ENCODE results near the gene TIMM8B.
"Not testable (repeated sequence)": the region's sequence is repeated elsewhere in the genome, so short reads cannot be mapped to it uniquely, and the experiment has no call there.

TIMM8B gene

DNA sequence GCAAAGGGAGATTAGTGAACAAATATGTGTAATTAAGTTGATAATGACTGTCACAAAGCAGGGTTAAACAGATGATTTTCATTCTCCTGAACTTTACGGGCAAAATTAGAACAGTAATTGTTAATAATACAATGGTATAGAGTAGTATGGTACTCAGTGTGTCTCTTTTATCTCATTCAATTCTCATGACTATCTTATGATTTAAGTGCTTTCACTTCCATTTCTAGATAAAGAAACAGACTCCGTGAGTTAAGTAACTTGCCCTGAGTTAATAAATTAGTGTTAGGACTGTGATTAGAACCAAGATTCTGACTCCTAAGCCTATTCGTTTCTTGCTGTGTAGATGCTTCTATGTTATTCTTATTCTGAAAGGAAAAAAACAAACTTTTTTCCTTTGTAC is 34.8 kb downstream of the TIMM8B start:
- no peak overlapping the region for H3K9ac ChIP-seq (ENCODE audit: low read depth, low read length, poor library complexity, severe bottlenecking)
- no peak overlapping the region for H3K4me2 ChIP-seq (ENCODE audit: low read depth, low read length, poor library complexity, severe bottlenecking)
- no peaks in the 10 kb centered on the region for H4K20me1 ChIP-seq (ENCODE audit: insufficient read depth, low read length, poor library complexity, severe bottlenecking)
- no peaks in the 10 kb centered on the region for H3K9me2 ChIP-seq (replicated peaks; ENCODE audit: low read depth, low read length)
- no peaks in the 10 kb centered on the region for H3K27me3 ChIP-seq (ENCODE audit: insufficient read depth, low read length, poor library complexity, severe bottlenecking)
- 0 out of 2 replicates have a peak, but pooled peaks cover 7% of the 10 kb centered on the region for H3K79me2 ChIP-seq (ENCODE audit: insufficient read depth, low read length)
- TF ChIP-seq EZH2phosphoT487 (IDR thresholded peaks at IDR 0.05; ENCODE audit: borderline replicate concordance), result no peak
- TF ChIP-seq, protein P1, sequence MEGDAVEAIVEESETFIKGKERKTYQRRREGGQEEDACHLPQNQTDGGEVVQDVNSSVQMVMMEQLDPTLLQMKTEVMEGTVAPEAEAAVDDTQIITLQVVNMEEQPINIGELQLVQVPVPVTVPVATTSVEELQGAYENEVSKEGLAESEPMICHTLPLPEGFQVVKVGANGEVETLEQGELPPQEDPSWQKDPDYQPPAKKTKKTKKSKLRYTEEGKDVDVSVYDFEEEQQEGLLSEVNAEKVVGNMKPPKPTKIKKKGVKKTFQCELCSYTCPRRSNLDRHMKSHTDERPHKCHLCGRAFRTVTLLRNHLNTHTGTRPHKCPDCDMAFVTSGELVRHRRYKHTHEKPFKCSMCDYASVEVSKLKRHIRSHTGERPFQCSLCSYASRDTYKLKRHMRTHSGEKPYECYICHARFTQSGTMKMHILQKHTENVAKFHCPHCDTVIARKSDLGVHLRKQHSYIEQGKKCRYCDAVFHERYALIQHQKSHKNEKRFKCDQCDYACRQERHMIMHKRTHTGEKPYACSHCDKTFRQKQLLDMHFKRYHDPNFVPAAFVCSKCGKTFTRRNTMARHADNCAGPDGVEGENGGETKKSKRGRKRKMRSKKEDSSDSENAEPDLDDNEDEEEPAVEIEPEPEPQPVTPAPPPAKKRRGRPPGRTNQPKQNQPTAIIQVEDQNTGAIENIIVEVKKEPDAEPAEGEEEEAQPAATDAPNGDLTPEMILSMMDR (conservative IDR thresholded peaks at IDR 0.05; ENCODE audit: low read length), result no peak
- peaks cover 58% of the 10 kb centered on the region for H3K36me3 ChIP-seq (ENCODE audit: insufficient read depth, low read length)
- H2AFZ ChIP-seq (ENCODE audit: low read length), result no peak overlapping the region
- no peak overlapping the region for H3K4me3 ChIP-seq (ENCODE audit: low read length, poor library complexity, severe bottlenecking)
- H3K4me1 ChIP-seq (ENCODE audit: insufficient read depth, low read length, poor library complexity, severe bottlenecking), result no peaks in the 10 kb centered on the region
- H3K9me3 ChIP-seq (ENCODE audit: insufficient read depth, low read depth, low read length), result no peaks in the 10 kb centered on the region
- H3F3A ChIP-seq (ENCODE audit: low read depth), result no peaks in the 10 kb centered on the region

DNA sequence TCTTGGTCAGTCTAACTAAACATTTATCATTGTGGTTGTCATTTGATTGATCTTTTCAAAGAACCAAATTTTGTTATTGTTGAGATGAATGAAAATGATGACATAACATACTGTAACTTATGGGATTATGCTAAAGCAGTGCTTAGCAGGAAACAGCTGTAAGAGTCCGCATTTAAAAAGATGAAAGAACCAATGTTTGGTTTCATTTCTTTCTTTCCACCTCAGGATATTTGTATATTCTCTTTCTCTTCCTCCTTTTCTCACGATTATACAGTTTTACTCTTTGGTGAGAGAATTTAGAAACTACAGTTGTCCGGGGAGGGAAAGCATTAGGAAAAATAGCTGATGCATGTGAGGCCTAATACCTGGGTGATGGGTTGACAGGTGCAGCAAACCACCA is 35.8 kb downstream of the TIMM8B start:
- Histone ChIP-seq H3K9ac (ENCODE audit: low read depth, low read length, poor library complexity, severe bottlenecking) (no peak overlapping the region), H3F3A (ENCODE audit: low read depth) (no peaks in the 10 kb centered on the region), H2AFZ (ENCODE audit: low read length) (no peak overlapping the region), H4K20me1 (ENCODE audit: insufficient read depth, low read length, poor library complexity, severe bottlenecking) (no peaks in the 10 kb centered on the region), H3K9me2 (replicated peaks; ENCODE audit: low read depth, low read length) (no peaks in the 10 kb centered on the region), H3K27me3 (ENCODE audit: insufficient read depth, low read length, poor library complexity, severe bottlenecking) (no peaks in the 10 kb centered on the region), H3K4me1 (ENCODE audit: insufficient read depth, low read length, poor library complexity, severe bottlenecking) (no peaks in the 10 kb centered on the region), H3K79me2 (ENCODE audit: insufficient read depth, low read length) (0 out of 2 replicates have a peak, but pooled peaks cover 7% of the 10 kb centered on the region), H3K9me3 (ENCODE audit: insufficient read depth, low read depth, low read length) (no peaks in the 10 kb centered on the region), H3K4me3 (ENCODE audit: low read length, poor library complexity, severe bottlenecking) (no peak overlapping the region), H3K4me2 (ENCODE audit: low read depth, low read length, poor library complexity, severe bottlenecking) (no peak overlapping the region), H3K36me3 (ENCODE audit: insufficient read depth, low read length) (peaks cover 56% of the 10 kb centered on the region)
- TF ChIP-seq, protein P1 (conservative IDR thresholded peaks at IDR 0.05; ENCODE audit: low read length), result no peak
- no peak for TF ChIP-seq EZH2phosphoT487 (IDR thresholded peaks at IDR 0.05; ENCODE audit: borderline replicate concordance)

DNA sequence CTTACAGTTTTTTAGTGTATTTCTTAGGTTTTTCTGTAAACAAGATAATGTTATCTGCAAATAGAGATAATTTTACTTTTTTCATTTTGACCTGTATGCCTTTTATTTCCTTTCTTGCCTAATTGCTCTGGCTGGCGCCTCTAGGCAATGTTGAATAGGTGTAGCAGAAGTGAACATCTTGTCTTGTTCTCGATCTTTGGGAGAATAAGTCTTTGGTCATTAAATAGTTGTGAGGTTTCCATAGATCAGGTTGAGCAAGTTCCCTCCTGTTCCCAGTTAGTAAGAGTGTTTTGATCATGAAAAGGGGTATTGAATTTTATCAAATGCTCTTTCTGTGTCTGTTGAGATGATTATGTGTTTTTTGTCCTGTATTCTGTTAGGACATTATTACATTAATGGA is 36.8 kb downstream of the TIMM8B start:
- TF ChIP-seq, protein P1 (conservative IDR thresholded peaks at IDR 0.05; ENCODE audit: low read length), result no peak
- no peak for TF ChIP-seq EZH2phosphoT487 (IDR thresholded peaks at IDR 0.05; ENCODE audit: borderline replicate concordance)
- Histone ChIP-seq H3K36me3 (ENCODE audit: insufficient read depth, low read length) (peaks cover 63% of the 10 kb centered on the region), H4K20me1 (ENCODE audit: insufficient read depth, low read length, poor library complexity, severe bottlenecking) (no peaks in the 10 kb centered on the region), H2AFZ (ENCODE audit: low read length) (no peak overlapping the region), H3K9ac (ENCODE audit: low read depth, low read length, poor library complexity, severe bottlenecking) (no peak overlapping the region), H3K9me2 (replicated peaks; ENCODE audit: low read depth, low read length) (no peaks in the 10 kb centered on the region), H3K9me3 (ENCODE audit: insufficient read depth, low read depth, low read length) (no peaks in the 10 kb centered on the region), H3K4me3 (ENCODE audit: low read length, poor library complexity, severe bottlenecking) (no peak overlapping the region), H3K4me1 (ENCODE audit: insufficient read depth, low read length, poor library complexity, severe bottlenecking) (no peaks in the 10 kb centered on the region), H3K27me3 (ENCODE audit: insufficient read depth, low read length, poor library complexity, severe bottlenecking) (no peaks in the 10 kb centered on the region), H3K79me2 (ENCODE audit: insufficient read depth, low read length) (0 out of 2 replicates have a peak, but pooled peaks cover 7% of the 10 kb centered on the region), H3K4me2 (ENCODE audit: low read depth, low read length, poor library complexity, severe bottlenecking) (no peak overlapping the region), H3F3A (ENCODE audit: low read depth) (no peaks in the 10 kb centered on the region)

DNA sequence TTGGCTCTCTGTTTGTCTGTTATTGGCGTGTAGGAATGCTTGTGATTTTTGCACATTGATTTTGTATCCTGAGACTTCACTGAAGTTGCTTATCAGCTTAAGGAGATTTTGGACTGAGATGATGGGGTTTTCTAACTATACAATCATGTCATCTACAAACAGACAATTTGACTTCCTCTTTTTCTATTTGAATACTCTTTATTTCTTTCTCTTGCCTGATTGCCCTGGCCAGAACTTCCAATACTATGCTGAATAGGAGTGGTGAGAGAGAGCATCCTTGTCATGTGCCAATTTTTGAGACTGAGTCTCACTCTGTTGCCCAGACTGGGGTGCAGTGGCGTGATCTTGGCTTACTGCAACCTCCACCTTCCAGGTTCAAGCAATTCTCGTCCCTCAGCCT is 38.3 kb downstream of the TIMM8B start:
- not testable (repeated sequence) for H3K27me3 ChIP-seq (ENCODE audit: insufficient read depth, low read length, poor library complexity, severe bottlenecking); H3K9me3 ChIP-seq (ENCODE audit: insufficient read depth, low read depth, low read length); H3K4me3 ChIP-seq (ENCODE audit: low read length, poor library complexity, severe bottlenecking); H3K4me1 ChIP-seq (ENCODE audit: insufficient read depth, low read length, poor library complexity, severe bottlenecking); H2AFZ ChIP-seq (ENCODE audit: low read length); H4K20me1 ChIP-seq (ENCODE audit: insufficient read depth, low read length, poor library complexity, severe bottlenecking); H3K9ac ChIP-seq (ENCODE audit: low read depth, low read length, poor library complexity, severe bottlenecking); H3K4me2 ChIP-seq (ENCODE audit: low read depth, low read length, poor library complexity, severe bottlenecking); H3K79me2 ChIP-seq (ENCODE audit: insufficient read depth, low read length); H3K9me2 ChIP-seq (replicated peaks; ENCODE audit: low read depth, low read length); H3F3A ChIP-seq (ENCODE audit: low read depth)
- peaks cover 65% of the 10 kb centered on the region for H3K36me3 ChIP-seq (ENCODE audit: insufficient read depth, low read length)

DNA sequence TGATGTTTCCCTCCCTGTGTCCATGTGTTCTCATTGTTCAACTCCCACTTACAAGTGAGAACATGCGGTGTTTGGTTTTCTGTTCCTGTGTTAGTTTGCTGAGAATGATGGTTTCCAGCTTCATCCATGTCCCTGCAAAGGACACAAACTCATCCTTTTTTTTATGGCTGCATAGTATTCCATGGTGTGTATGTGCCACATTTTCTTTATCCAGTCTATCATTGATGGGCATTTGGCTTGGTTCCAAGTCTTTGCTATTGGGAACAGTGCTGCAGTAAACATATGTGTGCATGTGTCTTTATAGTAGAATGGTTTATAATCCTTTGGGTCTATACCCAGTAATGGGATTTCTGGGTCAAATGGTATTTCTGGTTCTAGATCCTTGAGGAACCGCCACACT is 39.9 kb downstream of the TIMM8B start:
- H2AFZ ChIP-seq (ENCODE audit: low read length); H3K9me3 ChIP-seq (ENCODE audit: insufficient read depth, low read depth, low read length); H3K9me2 ChIP-seq (replicated peaks; ENCODE audit: low read depth, low read length); H4K20me1 ChIP-seq (ENCODE audit: insufficient read depth, low read length, poor library complexity, severe bottlenecking); H3F3A ChIP-seq (ENCODE audit: low read depth); H3K4me2 ChIP-seq (ENCODE audit: low read depth, low read length, poor library complexity, severe bottlenecking); H3K4me3 ChIP-seq (ENCODE audit: low read length, poor library complexity, severe bottlenecking); H3K27me3 ChIP-seq (ENCODE audit: insufficient read depth, low read length, poor library complexity, severe bottlenecking); H3K9ac ChIP-seq (ENCODE audit: low read depth, low read length, poor library complexity, severe bottlenecking): not testable (repeated sequence)
- peaks cover 13% of the 10 kb centered on the region for H3K4me1 ChIP-seq (ENCODE audit: insufficient read depth, low read length, poor library complexity, severe bottlenecking)
- 0 out of 2 replicates have a peak, but pooled peaks cover 12% of the 10 kb centered on the region for H3K79me2 ChIP-seq (ENCODE audit: insufficient read depth, low read length)
- peaks cover 57% of the 10 kb centered on the region for H3K36me3 ChIP-seq (ENCODE audit: insufficient read depth, low read length)

Measured in Loucy (cell line).